HG03571 (cell line): Measurements from ENCODE around the gene AK9.
"Not testable (repeated sequence)": the region's sequence is repeated elsewhere in the genome, so short reads cannot be mapped to it uniquely, and the experiment has no call there.

Source experiments
- ATAC-seq: cut with Tn5 transposase; IDR thresholded peaks from one replicate; pipeline ENCODE4 v1.9.1; 2021; ENCODE audit not compliant: unreplicated experiment

The AK9 gene

DNA sequence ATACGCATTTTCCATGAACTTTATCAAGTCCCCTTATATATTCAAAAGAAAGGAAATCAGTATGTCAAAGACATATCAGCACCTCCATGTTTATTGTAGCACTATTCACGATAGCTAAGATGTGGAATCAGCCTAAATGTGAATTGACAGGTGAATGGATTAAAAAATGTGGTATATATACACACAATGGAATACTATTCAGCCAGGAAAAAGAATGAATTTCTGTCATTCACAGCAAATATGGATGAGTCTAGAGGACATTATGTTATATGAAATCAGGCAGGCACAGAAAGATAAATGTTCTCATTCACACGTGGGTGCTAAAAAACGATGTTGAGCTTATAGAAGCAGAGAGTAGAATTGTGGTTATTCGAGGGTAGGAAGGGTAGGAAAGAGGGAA is 5.4 kb upstream of the AK9 start:
- ATAC-seq = no peak

DNA sequence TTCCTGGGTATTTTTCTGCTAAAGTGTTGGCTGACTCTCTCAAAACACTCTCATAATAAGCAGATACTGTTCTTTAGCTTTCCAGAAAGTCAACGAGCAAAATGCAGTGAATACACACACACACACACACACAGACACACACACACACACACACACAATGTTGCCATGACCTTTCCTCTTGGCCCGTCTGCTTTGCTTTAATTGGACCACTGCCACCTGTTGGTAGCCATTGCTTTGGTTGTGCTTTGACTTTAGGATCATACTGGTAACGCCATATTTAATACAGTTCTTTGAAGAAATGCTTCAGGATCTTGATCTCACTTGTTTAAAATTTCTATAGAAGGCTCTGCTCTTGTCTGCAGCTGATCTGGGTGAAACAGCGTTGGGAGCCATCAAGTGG is 4.5 kb upstream of the AK9 start:
- no peak for ATAC-seq

DNA sequence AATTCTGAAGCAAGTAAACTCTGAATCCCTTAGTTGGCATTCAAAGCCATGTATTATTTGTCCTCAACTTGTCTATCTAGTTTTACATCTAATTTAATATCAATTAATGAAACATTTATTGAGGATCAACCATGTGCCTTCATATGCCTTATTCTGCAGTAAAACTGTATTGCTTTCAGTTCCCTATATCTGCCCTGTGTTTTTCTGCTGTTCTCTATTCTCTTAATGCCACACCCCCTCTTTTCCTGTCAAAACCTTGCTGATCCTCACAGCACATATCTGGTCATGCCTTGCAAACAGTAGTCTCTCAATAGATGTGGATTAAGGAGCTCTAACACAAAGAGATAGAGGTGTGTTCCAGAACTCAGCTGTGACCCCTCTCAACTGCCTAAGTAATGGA is 2.1 kb upstream of the AK9 start:
- ATAC-seq = no peak

DNA sequence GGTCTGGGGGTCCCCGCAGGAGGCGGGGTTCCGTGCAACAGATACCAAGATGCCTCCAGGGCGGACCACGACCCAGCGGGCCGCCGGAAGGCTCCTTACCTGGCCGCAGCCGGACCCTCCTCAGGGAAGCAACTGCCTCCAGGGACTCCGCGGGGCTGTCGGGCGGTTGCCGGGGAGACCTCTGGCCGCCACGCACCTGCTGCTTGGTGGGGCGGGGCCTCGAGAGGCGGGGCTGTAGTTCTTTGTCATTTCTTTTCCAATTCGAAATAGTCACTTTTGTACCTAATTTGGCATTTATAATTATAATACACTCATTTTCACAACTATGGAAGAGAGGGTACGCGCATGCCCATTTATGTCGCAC is 647 bp downstream of the AK9 start:
- peak; percentile 32 for ATAC-seq

DNA sequence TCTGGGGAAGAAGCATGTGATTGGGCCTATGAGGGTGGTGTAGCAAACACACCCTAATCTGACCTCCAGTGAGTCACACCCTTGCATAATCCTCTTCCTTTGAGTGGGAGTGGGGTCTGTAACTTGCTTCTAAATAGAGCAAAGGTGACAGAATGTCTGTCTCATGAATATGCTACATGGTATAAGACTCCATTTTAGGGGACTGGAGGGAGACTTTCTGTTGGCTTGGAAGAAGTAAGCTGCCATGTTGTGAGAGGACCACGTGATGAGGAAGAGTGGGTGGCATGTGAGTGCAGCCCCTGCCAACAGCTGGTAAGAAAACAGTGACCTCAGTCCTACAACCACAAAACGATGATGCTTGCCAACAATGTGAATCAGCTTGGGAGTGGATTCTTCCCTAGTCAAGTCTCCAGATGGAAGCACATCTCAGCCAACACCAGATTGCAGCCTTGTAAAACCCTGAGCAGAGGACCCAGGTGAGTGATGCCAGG is 3.7 kb downstream of the AK9 start:
- no peak for ATAC-seq

DNA sequence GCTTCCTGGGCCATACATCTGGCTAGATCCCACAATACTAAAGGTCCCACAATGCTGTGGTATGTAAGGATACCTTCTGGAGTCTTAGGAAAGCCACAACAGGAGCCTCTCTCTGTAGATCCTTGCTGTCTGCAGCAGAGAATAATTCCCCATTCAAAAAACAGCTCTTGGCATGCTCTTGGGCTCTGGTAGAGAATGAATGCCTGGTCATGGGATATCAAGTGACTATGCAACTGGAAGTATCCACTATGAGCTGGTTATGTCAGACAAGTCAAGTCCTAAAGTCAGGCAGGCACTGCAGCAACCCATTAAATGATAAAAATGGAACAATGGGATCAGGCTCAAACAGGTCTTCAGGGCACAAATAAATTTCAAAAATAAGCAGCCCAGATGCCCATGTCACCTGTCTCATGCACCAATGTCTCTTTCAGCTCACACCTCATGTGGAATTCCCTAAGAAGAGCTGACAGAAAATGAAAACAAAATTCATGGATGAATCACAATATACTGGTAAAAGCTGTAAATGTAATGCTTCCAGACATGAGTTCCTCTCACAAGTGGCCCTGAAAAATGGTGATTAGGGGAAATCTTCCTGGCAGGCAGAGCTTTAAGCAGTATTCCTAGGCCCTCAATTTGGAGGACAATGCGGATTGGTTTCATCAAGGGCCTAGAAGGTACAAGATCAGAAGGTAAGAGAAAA is 4.3 kb downstream of the AK9 start:
- ATAC-seq = no peak

DNA sequence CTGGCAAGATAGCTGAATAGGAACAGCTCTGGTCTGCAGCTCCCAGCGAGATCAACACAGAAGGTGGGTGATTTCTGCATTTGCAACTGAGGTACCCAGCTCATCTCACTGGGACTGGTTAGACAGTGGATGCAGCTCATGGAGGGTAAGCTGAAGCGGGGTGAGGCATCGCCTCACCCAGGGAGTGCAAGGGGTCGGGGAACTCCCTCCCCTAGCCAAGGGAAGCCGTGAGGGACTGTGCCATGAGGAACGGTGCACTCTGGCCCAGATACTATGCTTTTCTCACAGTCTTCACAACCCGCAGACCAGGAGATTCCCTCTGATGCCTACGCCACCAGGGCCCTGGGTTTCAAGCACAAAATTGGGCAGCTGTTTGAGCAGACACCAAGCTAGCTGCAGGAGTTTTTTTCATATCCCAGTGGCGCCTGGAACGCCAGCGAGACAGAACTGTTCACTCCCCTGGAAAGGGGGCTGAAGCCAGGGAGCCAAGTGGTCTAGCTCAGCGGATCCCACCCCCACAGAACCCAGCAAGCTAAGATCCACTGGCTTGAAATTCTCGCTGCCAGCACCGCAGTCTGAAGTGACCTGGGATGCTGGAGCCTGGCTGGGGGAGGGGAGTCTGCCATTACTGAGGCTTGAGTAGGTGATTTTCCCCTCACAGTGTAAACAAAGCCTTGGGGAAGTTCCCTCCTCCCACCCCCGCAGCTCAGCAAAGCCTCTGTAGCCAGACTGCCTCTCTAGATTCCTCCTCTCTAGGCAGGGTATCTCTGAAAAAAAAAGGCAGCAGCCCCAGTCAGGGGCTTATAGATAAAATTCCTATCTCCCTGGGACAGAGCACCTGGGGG is 12.1 kb downstream of the AK9 start:
- ATAC-seq = not testable (repeated sequence)

DNA sequence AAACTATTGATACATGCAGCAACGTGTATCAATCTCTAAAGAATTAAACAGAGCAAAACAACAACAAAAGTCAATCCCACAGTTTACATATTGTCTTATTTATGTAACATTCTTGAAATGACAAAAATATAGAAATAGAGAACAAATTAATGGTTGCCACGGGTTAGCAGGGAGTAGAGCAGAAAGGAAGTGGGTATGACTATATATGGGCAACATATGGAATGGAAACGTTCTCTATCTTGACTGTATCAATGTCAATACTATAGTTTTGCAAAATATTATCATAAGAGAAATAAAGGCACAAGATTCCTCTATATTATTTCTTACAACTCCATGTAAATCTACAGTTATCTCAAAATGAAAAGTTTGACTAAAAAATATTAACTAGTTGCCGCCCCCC is 12.8 kb downstream of the AK9 start:
- ATAC-seq = no peak

DNA sequence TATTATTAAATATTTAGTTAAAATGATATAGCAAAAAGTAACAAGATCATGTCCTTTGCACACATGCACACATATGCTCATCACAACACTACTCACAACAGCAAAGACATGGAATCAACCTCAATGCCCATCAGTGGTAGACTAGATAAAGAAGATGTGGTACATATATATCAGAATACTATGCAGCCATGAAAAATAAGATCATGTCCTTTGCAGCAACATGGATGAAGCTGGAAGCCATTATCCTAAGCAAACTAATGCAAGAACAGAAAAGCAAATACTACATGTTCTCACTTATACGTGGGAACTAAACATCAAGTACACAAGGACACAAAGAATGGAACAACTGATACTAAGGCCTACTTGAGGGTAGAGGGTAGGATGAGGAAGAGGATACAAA is 14.3 kb downstream of the AK9 start:
- ATAC-seq = no peak

DNA sequence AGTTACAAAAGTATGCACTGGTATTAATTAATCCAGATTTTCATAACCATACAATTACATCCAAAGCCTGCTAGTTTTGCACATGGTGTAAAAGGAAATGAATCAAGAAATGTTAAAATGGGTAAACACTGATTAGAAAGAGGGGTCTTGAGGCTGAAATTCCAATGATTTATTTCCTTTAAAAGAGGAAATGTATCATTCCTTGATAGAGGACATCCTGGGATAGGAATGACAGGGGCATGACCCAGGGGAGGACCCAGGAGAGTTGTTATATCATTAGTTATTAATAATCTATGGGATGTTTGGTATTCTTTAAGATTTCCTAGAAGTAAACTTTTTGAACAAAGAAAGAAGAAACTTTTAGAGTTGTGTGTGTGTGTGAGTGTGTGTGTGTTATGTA is 18.2 kb downstream of the AK9 start:
- ATAC-seq = no peak

DNA sequence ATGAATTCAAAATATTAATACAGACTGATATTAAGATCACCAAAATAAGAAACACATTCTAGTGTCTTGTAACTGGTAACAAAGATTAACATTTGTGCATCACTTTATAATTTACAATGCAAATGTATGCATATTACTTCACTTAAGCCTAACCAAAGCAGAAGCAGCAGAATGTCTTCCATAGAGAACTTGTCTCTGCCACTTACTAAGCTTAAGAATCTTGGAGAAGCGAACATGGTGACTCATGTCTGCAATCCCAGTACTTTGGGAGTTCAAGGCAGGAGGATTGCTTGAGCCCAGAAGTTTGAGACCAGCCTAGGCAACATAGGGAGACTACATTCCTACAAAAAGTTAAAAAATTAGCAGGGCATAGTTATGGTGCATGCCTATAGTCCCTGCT is 18.8 kb downstream of the AK9 start:
- ATAC-seq = no peak

DNA sequence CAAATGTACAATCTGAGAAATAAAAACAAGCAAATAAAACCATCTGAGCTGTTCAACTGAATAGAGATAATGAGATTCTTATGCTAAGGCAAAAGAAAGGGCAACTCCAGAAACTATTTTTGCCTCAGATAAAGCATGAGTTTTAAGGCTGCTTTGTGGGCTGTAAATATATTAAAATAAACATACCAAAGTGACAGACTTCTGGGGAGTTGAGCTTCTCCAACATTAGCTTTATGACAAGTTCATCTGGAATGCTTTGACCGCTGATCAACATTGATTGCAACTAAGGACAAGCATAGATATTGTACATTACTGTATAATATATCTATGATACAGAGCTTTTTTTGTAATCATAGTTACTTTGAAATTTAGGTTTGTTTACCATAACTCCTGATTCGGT is 19.3 kb downstream of the AK9 start:
- no peak for ATAC-seq

DNA sequence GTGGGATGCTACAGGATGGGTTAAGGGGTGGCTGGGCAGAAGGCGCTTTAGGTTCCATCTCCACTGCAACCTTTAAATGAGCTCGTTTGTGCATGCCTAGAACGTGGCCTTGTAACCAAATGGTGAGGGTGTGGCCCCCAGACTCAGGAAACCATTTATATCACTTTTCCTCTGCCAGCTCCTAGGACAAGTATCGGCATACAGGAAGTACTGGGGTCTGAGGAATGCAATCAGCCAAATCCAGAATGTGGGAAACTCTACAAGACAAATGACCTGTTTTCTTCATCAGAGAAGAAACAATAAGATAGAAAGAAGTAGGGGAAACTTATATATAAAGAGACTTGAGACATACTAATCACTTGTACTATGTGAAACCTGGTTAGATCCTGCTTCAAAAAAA is 21.2 kb downstream of the AK9 start:
- ATAC-seq = no peak

DNA sequence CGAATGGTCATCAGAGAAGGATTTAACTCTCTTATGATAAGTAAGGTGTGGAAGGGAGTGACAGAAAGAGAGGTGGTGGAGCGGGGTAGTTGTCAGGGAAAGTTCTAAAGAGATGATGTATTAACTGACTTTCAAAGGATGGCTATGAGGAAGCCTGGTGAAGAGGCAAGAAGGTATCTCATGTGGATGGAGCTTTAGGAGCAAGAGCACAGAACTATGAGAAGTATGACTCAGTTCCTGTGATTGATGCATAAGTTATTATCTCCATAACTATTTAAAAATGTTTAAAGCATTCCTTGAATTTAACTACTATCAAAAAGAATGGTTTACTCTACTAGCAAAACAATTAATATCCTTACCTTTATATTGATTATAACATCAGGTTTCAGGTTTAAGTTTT is 28.8 kb downstream of the AK9 start:
- ATAC-seq = no peak

DNA sequence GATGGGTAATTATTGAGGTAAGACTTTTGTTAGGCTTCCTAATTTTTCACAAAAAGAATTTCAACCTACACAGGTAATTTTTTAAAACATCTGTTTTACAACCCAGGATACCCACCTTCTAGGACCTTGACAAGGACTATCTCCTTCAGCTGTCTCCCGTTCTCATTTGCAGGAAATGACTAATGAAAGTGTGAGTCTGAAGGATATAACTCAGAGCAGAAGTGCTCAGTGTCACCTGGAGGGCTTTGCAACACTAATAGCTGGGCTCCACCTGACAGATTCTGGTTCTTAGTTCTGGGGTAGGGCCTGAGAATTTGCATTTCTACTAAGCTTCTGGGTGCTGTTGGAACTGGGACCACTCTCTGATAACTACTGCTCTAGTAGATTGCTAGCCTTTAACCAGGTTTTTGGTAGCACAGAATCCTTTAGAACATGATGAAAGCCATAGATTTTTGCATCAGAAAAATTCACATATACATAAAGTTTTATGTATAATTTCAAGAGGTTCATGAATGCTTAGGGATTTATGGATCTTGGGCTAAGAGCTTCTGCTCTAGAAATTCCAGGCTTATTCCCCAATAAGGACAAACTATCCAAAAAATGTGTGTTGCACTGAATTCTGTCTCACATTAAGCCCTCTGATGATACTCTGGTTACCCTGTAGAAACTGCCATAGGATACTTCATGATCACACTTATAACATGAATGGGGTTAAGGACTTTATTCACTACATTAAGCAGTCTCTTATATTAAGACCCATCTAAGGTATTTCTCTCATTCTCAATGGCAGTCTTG is 30.3 kb downstream of the AK9 start:
- no peak for ATAC-seq

DNA sequence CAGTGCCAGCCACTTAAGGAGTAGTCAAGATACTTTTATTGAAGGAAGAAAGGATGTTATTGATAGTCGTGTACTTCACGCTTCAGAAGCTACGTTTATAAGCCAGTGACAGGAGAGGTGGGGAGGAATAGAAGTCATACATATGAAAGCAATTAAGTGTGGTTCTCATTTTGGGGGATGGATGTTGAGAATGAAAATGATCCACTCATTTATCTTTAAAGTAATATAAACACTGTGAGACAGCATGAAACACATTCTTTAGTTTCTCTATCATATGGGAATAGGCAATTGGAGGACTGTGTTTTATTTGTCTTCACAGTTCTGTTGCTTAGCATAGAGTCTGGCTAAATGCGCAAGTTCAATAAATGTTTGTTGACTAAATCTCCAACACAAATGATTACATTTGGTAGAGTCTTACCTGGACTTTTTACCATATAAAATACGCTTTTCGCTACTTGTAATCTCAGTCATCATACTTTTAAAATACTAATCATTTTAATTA is 35.2 kb downstream of the AK9 start:
- ATAC-seq = no peak

DNA sequence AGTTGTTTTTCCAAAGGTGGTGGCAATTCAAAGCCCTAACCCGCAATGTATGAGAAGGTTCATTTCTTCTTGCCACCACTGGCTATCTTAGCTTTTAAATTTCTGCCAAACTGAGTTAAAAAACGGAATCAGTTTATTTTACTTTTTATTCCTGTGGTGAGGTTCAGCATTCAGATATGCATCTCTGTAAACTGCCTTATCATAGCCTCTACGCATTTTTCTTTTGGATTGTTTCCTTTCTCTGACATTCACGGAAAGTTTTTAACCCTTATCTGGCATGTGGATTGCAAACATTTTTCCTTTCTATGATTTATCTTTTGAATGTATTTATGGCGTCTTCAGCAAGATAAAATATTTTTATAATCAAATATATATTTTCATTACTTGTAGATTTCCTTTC is 37.7 kb downstream of the AK9 start:
- ATAC-seq = no peak

DNA sequence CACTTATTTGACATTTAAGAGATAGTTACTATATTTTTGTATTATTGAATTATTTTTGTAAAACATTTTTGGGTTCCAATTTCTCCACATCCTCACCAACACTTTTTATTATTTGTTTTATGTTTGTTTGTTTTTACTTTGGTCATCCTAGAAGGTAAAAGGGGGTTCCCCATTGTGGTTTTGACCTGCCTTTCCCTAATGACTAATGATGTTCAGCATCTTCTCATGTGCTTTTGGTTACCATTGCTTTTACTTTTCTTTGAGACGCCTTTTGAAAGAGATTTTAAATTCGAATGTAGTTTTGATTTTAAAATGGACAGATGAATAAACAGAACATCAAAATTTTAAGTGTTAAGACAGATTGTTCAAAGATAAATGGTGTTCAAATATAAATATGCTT is 46.9 kb downstream of the AK9 start:
- ATAC-seq = no peak

DNA sequence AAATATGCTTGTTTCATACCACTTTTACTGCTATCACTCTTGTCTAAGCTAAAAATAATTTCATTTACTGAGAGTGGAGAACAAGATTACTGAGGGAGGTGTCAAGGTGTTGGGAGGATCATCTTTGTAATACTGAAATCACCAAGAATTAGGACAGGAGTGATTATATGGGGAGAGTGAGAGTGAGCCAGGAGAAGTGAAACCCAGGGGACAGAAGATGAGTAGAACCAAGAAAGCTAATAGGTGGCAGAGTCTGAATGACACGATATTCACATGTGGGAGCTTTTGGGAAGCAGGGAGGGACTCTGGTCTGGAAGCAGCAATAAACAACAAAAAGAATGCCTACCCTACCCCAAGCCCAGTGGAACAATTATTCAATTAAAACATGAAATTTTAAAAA is 58.6 kb downstream of the AK9 start:
- ATAC-seq = no peak

DNA sequence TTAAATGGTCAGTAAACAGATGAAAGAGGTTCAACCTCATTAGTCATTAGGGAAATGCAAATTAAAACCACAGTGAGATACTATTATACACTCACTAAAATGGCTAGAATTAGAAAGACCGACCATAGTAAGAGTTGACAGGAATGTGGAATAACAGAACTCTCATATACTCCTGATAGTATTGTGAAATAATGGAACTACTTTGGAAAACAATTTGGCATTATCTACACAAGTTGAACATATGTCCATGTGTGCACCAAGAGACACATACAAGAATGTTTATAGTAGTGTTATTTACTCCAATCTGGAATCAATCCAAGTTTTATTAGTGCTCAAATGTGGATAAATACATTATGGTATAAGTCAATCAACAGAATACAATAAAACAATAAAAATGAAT is 59.6 kb downstream of the AK9 start:
- no peak for ATAC-seq

DNA sequence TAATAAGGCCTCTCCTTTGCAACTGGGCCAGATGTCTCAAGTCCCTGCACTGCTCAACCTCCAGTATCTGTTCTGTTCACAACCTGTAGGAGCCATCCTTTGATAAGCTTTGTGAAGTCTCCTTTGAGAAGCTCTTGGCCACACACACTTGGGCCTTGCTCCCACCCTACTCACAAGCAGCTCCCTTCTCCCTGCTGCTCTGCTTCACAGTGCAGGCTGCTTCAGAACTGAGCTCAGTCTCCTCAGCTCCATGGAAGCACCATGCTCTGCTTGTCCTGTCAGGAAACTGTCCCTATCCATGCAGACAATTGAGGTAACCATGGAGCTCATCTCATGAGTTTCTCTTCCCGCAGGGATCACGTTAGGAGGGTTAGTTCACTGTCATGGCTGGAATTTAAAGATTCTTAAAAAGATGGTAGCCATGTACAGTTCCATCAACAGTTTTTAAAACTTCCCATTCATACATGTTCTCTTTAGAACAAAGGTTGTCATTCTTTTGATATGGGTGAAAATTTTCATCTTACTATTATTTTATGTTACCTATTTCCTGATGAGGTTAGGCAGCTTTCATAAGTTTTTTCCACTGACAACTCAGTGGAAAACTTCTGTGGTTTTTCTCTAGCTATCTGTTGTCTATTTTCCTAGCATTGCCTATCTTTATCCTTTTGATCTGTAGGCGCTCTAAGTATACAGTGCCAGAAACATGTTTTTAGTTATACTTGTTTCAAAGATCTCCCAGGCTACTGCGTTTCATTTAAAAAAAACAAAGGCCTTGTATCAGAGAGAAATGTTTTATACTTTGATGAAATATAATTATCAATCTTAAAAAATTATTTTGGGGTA is 62.6 kb downstream of the AK9 start:
- ATAC-seq = no peak
